ENCODE results near the gene ATXN2.
"Not testable (repeated sequence)": the region's sequence is repeated elsewhere in the genome, so short reads cannot be mapped to it uniquely, and the experiment has no call there.

The ATXN2 gene

DNA sequence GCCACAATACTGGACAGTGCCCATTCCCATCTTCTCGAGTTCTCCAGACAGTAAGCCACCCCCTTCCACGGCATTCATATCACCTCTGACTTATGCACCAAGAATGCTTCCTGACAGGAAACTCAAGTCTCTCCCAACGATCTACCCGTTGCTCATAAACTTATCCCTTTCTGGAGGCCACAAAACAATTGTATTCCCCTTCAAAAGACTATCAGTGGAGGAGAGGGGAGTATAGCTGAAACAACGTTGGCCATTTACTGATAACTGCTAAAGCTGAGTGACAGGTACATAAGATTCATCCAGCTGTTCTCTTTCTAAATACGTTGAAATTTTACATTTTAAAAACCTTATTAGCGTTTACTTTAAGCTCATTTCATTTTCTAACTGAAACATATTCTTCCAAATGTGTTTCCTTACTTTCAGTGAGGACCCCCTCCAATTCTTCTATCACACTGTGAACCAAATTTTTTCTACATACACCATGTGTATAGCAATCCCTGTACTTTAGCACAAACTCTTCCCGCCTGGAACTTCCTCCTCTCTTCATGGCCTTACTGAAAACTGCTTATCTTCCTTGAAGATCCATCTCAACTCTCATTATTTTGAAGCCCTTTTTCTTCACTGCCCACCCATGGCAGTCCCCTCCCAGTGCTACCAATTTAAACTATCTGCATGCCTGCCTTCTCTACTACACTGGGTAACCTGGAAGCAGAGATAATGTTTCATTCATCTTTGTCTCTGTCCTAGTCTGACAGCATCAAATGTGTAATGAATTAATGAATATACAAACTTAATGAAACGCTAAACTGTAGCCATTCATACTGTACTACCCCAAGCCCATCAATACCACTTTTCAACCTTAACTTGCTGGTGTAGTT, 28.8 kb downstream of the ATXN2 start:
- no peak for DNase-seq

DNA sequence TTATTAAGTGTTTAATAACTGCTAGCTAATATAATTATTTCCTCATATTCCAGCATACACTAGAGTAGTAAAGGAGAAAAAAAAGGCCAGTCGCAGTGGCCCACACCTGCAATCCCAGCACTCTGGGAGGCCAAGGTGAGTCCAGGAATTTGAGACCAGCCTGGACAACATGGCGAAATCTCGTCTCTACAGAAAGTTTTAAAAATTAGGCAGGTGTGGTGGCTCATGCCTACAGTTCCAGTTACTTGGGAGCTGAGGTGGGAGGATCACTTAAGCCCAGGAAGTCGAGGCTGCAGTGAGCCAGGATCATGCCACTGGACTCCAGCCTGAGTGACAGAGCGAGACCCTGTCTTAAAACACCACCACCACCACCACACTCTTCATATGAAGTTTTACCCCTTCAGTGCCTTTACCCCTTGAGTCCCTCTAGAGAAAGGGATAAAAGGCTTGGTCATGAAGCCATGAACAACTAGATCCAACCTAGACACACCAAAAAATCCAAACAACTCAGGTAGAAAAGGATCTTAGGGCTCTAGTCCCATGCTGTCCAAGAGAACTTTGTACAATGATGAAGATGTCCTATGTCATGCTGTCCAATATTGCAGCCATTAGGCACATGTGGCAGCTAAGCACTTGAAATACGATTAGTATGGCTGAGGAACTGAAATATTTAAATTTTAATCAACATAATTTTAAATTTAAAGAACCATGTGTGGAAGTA, 29.6 kb downstream of the ATXN2 start:
- DNase-seq = no peak

DNA sequence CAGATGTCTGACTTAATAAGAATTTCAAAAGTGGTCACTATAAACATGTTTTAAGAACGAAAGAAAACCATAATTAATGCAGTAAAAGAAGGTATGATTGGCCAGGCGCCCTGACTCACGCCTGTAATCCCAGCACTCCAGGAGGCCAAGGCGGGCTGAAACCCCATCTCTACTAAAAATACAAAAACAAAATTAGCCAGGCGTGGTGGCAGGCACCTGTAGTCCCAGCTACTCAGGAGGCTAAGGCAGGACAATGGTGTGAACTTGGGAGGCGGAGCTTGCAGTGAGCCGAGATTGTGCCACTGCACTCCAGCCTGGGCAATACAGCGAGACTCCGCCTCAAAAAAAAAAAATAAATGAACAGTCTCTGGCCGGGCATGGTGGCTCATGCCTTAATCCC, 38.3 kb downstream of the ATXN2 start:
- DNase-seq = not testable (repeated sequence)

DNA sequence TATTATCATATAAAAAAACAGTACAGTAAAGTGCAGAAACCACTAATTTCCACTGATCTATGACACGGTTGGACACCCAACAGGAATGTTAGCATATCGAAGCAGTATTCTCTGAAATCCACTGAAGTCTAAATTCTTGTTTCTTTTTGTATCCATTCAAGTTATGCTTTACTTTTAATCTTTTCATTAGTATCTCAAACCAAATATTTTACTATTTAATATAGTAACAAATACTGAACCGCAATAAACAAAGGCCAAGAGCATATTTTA, 41.1 kb downstream of the ATXN2 start:
- no peak for DNase-seq

DNA sequence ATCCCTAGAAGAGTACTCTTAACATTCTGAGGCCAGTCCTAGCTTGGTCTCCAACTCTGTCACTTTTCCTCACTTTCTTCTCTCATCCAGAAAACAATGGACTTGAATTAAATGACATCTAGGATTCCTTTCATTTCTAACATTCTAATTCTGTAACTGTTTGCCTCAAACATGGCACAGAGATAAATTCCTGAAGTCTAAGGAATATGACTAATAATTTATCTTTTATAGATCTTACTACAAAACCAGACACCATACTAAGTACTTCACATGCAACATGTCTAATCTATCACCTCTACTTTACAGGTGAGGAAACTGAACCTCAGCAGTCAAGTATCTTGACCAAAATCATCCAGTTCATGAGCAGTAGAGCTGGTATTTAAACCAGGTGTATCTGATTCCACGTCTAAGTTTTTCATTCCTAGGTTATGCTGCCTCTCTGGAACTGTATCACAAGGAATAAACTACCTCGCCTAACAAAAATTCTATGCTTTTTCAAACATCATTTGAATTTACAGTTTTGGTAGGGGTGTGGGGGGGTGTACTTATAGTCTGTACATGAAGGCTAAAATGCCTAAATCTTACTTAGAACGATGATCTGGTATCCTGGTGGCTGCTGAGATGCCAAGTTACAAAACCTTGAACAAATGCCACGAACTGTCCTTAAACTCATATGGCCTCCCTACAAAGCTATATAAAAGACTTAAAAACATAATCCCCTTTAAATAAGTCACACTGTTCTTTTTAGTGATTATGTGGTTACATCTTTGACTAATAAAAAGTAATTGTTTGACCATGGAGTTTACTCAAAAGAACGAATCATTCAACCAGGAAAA, 41.6 kb downstream of the ATXN2 start:
- DNase-seq = no peak

DNA sequence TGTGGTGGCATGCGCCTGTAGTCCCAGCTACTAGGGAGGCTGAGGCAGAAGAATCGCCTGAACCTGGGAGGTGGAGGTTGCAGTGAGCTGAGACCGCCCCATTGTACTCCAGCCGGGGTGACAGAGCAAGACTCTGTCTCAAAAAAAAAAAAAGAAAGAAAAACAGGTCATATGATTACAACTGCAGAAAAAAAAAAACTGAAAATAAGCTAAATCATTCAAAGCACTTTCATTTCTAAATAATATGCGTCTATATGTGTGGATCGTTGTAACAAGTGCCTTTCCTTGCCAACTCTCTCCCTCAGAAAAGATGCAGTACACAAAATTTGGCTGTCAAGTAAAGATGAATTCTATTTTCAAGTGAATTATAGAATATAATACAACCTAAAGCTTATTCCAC, 42.4 kb downstream of the ATXN2 start:
- no peak for DNase-seq

DNA sequence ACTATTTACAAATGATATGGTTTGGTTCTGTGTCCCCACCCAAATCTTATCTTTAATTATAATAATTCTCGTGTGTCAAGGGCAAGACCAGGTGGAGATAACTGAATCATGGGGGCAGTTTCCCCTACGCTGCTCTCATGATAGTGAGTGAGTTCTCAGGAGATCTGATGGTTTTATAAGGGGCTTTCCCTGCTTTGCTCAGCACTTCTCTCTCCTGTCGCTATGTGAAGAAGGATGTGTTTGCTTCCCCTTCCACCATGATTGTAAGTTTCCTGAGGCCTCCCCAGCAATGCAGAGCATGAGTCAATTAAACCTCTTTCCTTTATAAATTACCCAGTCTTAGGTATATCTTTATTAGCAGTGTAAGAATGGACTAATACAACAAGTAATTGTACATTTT, 43.8 kb downstream of the ATXN2 start:
- not testable (repeated sequence) for DNase-seq

DNA sequence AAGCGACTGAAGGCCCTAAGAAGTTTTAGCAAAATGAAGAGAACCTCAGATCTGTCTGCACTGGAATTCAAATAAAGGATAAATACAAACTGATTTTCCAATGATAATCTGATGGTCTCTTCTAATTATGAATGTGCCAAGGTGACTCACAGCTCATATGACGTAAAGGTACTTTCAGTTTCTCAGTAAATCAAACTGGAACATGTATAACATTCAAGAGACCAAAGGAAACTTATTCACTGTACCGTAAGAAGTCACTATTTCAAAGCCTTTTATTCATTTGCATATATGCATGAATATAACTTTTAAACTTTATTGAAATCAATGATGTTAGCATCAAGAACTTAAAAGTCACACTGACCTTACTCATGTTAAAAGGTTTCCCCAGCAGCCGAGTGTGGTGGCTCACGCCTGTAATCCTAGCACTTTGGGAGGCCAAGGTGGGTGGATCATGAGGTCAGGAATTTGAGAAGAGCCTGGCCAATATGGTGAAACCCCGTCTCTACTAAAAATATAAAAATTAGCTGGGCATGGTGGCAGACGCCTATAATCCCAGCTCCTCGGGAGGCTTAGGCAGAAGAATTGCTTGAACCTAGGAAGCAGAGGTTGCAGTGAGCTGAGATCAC, 52.2 kb downstream of the ATXN2 start:
- peak; percentile 63 for DNase-seq

DNA sequence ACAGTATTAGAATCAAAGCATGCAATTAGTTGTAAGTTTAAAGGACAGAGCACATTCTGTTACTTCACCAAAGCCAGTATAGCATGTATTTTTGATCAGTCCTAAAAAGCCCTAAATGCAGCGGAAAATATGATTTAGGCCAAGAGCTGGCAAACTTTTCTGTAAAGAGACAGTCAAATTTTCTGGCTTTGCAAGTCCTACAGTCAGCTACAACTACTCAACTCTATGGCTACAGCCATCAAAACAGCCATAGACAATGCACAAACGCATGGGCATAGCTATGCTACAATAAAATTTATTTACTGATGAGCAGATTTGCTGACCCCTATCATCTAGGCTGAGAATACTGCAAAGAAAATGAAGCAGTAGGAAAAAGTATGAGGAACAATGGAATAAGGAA, 52.9 kb downstream of the ATXN2 start:
- DNase-seq = peak; percentile 1

DNA sequence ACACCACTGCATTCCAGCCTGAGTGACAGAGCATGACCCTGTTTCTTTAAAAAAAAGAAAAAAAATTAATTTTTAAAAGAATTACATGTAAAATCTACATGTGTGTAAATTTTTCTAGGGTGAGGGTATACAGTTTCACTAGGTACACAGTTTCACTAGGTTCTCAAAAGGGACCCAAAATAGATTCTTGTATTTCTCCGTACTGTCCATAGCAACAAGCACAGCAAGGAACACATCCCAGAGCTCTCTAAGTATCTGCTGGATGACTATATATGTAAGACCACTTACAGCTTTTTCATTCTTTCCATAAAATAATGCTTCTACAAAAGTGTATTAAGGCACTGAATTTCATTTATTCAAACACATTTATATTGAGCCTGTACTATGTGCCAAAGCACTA, 55.1 kb downstream of the ATXN2 start:
- no peak for DNase-seq

DNA sequence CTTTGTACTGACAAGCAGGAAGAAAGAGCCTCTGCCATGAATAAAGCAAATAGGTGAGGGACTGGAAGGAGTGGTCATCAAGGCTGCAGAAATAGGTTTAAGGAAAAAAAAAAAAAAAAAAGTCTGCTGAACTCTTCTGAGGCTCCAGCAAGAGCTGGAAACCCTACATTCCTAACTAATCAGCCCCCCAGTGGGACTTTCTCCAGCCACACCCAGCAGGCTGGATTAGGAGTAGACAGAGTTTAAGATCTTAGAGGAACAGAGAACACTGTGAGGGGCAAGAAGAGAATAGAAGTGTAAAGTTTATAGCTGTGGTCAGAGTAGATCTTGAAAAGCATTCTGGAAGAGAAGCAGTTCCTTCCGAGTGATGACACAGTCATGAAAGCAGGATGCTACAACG, 66.4 kb downstream of the ATXN2 start:
- no peak for DNase-seq

DNA sequence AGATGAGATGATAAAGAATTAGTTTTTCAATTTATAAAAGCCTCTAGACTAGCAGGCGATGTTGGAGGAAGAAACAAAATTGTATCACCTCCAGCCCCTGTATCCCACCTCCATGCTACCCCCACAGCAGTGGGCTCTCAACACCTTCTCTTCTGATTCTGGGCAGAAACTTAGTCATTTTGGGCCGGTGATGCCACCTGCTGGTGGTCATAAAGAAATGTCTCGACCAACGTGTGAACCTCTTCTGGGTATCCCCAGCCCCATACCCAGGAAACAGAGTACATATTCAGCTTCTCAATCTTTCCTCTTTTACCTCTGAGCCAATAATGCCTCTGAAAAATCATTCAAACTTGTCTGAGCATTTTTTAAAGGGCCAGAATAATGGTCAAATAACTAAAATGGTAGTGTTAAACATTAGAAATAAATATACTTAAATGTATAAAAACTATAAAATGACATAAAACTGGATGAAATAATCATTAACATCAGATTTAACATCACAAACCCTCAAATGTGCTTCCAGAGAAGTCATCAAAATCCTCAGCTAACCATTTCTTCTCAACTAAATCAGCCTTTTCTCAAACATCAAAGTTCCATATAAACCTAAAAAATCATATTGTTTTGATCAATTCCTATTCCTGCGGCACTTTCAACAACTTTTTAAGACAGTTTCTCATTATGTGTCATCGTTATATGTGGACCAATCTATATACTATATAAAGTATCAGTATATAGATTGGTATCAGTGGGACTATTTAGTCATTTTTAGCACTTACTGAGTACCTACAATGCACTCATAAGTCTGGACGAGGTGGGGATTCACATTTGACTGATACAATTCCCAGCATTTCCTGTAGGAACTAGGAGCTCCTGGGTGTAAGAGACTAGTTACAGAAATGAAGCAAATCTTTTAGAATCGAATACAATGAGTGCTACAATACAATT, 69.4 kb downstream of the ATXN2 start:
- peak; percentile 77 for DNase-seq

DNA sequence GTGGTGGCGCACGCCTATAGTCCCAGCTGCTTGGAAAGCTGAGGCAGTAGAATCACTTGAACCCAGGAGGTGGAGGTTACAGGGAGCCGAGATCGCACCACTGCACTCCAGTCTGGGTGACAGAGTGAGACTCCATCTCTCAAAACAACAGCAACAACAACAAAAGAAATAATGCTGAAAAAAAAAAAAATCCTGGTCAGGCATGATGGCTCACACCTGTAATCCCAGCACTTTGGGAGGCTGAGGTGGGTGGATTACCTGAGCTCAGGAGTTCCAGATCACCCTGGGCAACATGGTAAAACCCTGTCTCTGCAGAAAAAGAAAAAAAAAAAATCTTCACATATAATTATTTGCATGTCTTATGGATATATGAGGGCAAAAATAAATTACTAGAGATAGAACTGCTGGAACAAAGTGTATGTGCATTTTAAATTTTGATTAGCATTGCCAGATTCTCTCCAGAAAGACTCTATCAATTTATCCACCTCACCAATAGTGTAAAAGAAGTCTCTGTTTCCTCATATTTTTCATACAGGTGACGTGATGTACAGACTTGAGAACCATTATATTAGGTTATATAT, 75.4 kb downstream of the ATXN2 start:
- no peak for DNase-seq

DNA sequence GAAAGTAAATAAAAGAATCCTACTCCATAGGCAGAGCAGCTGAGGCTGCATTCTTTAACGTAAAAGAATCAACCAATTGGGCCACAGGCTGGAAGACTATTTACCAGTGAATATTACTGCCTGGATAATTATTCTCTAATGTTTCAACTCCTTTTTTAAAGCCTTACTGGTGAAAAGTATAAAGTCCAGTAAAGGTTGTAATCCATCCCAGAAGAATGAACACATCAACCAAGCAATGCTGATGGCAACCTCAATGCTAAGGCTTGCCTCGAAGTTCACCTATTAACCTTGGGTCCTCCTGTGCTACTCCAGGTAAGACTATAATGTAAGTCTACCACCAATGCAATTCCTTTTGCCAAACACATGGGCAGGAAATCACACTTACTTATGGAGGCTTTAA, 77.3 kb downstream of the ATXN2 start:
- no peak for DNase-seq

DNA sequence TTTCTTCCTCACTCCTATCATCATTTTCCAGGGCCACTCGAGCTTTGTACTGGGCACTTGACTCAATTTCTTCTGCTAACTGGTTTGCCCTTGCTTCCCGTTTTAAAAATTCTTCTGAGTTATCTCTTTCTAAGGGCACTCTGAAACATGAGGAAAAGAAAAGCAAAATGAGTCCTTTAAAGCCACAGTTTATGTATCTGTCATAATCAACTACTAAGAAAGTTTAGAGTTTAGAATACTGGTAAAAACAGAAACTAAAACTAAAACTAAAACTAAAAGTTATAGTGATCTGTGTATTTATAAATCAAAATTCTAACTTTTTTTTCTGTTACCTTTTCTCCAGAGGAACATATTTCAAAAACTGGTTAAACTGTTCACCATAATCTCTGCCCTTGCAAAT, 79.2 kb downstream of the ATXN2 start:
- DNase-seq = peak; percentile 6

DNA sequence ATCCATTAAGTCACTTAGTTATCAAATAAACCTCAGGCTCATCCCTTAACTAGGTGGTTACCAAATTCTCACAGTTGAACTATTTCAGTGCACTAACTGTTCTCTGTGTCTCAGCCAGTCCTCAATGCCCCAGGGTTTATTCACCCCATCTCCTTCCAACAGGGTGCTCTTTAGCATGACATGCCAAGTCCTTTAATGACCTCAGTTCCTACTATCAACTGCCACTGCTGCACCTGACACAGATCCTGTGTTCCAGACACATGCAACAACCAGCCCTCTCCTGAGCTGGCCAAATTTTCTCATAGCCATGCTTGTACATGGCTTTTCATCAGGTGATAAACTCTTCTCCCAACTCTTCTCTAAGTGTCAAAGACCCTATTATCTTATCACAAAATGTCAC, 80.0 kb downstream of the ATXN2 start:
- no peak for DNase-seq

DNA sequence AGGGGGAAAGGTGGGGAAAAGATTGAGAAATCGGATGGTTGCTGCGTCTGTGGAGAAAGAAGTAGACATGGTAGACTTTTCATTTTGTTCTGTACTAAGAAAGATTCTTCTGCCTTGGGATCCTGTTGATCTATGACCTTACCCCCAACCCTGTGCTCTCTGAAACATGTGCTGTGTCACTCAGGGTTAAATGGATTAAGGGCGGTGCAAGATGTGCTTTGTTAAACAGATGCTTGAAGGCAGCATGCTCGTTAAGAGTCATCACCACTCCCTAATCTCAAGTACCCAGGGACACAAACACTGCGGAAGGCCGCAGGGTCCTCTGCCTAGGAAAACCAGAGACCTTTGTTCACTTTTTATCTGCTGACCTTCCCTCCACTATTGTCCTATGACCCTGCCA, 91.4 kb downstream of the ATXN2 start:
- not testable (repeated sequence) for DNase-seq

DNA sequence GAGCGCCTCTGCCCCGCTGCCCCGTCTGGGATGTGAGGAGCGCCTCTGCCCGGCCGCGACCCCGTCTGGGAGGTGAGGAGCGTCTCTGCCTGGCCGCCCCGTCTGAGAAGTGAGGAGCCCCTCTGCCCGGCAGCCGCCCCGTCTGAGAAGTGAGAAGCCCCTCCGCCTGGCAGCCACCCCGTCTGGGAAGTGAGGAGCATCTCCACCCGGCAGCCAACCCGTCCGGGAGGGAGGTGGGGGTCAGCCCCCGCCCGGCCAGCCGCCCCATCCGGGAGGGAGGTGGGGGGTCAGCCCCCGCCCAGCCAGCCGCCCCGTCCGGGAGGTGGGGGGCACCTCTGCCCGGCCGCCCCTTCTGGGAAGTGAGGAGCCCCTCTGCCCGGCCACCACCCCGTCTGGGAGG, 91.9 kb downstream of the ATXN2 start:
- DNase-seq = not testable (repeated sequence)

DNA sequence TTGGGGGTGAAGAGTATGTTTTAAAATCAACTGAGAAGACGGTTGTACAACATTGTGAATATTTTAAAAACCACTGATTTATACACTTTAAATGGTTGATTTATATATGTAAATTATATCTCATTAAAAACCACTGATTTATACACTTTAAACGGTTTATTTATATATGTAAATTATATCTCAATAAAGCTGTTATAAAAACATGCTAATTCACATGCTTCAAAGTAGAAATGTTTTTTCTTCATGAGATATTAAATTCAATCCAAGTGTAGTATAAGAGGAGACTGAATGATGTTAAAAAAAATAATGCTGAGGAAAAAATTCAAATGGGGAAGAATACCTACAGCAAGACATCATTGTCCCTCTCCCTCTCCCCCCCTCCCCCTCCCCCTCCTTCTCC, 92.9 kb downstream of the ATXN2 start:
- no peak for DNase-seq

DNA sequence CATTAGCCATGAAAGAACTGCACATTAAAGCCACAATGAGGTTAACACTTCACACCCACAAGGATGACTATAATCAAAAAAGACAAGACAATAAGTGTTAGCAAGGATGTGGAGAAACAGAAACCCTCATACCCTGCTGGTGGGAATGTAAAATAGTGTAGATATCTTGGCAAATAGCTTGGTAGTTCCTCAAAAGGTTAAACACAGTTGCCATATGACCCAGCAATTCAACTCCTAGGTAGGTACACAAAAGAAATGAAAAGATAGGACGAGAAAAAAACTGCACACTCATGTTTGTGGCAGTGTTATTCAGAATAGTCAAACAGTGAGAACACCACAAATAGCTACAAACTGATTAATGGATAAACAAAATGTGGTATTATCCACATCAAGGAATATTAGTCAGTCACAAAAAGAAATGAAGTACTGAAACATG, 93.5 kb downstream of the ATXN2 start:
- DNase-seq = peak; percentile 44

DNA sequence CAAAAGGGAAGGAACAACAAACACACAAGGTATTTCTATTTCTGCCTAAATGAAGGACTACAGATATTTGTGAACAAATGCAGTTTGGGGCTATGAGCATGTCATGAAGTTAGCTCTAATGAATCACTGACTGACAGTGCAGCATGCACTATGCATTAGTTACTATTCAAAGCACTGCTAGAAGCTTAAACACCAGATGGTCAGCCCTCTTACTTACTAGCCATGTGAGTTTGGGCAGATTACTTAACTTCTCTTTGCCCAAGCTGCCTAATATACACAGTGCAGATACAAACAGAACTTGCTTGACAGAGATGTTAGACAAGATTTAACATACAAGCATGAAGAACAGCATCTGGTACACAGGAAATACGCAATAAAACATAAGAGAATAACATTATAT, 96.0 kb downstream of the ATXN2 start:
- DNase-seq = no peak

DNA sequence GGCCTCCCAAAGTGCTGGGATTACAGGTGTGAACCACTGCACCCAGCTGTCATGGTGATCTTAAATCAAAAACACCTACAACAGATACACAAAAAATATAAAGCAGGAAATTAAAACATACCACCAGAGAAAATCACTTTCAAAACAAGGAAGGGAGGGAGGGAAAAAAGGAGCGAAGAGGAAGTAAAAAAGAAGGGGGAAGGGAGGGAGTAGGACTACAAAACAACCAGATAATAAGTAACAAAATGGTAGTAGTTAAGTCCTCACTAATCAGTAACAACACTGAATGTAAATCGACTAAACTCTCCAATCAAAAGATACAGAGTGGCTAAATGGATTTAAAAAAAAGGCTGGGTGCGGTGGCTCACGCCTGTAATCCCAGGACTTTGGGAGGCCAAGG, 104.4 kb downstream of the ATXN2 start:
- DNase-seq = no peak
